ENCODE measurements around the gene HOATZ. TPM values are rescaled to one million over a fixed set of nuclear protein-coding genes. Genes with fewer than 3 reads are reported as not detected.

Gene HOATZ
- total RNA-seq, 1 donor from 2014 or later, result not detected

GRCh38 chr11:111483431-111483830 lies 31.1 kb upstream of the HOATZ start:
- H3K4me1 Mint-ChIP-seq, result no peaks in the 10 kb centered on the region
- CTCF ChIA-PET, result interaction anchor here (1.0 kb wide), 1 partner anchor 27 kb away, joined by 3 read pairs; no protein-coding TSS in a partner anchor
- no peaks in the 10 kb centered on the region for H3K36me3 Mint-ChIP-seq (ENCODE audit: low read depth)
- no peak for DNase-seq
- intact Hi-C loops (cut with micrococcal nuclease), result no loop called here
- no peak overlapping the region for H3K4me3 Mint-ChIP-seq
- POLR2A ChIA-PET, result no interaction called here
- peaks cover 41% of the 10 kb centered on the region for H3K9me3 Mint-ChIP-seq
- no peak for ATAC-seq (ENCODE audit: low read depth)
- H3K27me3 Mint-ChIP-seq, result peaks cover 26% of the 10 kb centered on the region
- no peak for TF ChIP-seq CTCF (IDR thresholded peaks at IDR 0.05)
- H3K27ac Mint-ChIP-seq, result no peak overlapping the region

DNA sequence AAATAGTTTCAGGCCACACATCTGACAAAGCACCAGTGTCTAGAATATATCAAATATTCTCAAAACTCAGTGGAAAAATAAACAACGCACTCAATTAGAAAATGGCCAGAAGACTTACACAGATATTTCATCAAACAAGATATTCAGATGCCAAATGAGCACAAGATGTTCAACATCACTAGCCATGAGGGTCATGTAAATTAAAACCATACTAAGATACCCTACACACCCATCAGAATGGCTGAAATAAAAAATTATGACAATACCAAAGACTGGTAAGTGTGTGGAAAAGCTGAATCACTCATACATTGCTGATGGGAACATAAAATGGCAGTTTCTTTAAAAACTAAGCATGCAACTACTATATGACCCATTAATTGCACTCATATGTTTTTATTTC lies 24.1 kb upstream of the HOATZ start:
- POLR2A ChIA-PET, result no interaction called here
- Mint-ChIP-seq H3K27ac (no peak overlapping the region), H3K9me3 (peaks cover 14% of the 10 kb centered on the region), H3K4me3 (no peak overlapping the region), H3K36me3 (ENCODE audit: low read depth) (no peaks in the 10 kb centered on the region), H3K4me1 (no peaks in the 10 kb centered on the region), H3K27me3 (peaks cover 14% of the 10 kb centered on the region)
- ATAC-seq (ENCODE audit: low read depth) (no peak), DNase-seq (no peak)
- intact Hi-C loops (cut with micrococcal nuclease), result no loop called here
- CTCF ChIA-PET, result no interaction called here
- TF ChIP-seq CTCF (IDR thresholded peaks at IDR 0.05), result no peak

- Mint-ChIP-seq H3K9me3 (peaks cover 3% of the 10 kb centered on the region), H3K27ac (no peak overlapping the region), H3K4me1 (no peaks in the 10 kb centered on the region), H3K4me3 (no peak overlapping the region), H3K36me3 (ENCODE audit: low read depth) (no peaks in the 10 kb centered on the region), H3K27me3 (peaks cover 10% of the 10 kb centered on the region)
- CTCF ChIA-PET, result no interaction called here
- POLR2A ChIA-PET, result no interaction called here
- ATAC-seq (ENCODE audit: low read depth) (no peak), DNase-seq (no peak)
- TF ChIP-seq CTCF (IDR thresholded peaks at IDR 0.05), result no peak
- intact Hi-C loops (cut with micrococcal nuclease), result no loop called here
Measured at GRCh38 chr11:111494040-111494439, 20.5 kb upstream of the HOATZ start.

DNA sequence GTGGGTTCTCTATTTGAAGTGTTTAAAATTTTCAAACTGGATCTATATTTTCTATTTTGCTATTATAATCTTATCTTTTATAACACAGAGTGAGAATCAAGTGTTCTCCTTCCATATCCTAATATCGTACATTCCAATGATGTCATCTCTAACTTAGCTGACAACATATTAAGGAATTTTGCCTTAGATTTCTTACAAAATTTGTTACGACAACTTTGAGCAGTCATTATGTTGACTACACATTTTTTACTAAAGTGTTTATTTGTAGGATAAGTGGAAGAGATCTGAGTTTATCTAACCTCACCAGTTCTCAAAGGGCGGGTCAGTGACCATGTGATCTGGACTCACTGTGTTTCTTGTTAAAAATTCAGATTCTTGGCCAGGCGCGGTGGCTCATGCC lies 15.1 kb upstream of the HOATZ start:
- DNase-seq (no peak), ATAC-seq (ENCODE audit: low read depth) (no peak)
- TF ChIP-seq CTCF (IDR thresholded peaks at IDR 0.05), result no peak
- Mint-ChIP-seq H3K4me1 (no peaks in the 10 kb centered on the region), H3K4me3 (no peak overlapping the region), H3K36me3 (ENCODE audit: low read depth) (no peaks in the 10 kb centered on the region), H3K27me3 (peaks cover 24% of the 10 kb centered on the region), H3K9me3 (no peaks in the 10 kb centered on the region), H3K27ac (no peak overlapping the region)
- intact Hi-C loops (cut with micrococcal nuclease), result no loop called here
- ChIA-PET CTCF (no interaction called here), POLR2A (no interaction called here)

GRCh38 chr11:111500481-111500880 lies 14.1 kb upstream of the HOATZ start:
- POLR2A ChIA-PET, result no interaction called here
- no peak for TF ChIP-seq CTCF (IDR thresholded peaks at IDR 0.05)
- no peak overlapping the region for H3K4me3 Mint-ChIP-seq
- H3K27me3 Mint-ChIP-seq, result peaks cover 31% of the 10 kb centered on the region
- no peak for DNase-seq
- no peaks in the 10 kb centered on the region for H3K36me3 Mint-ChIP-seq (ENCODE audit: low read depth)
- no peak overlapping the region for H3K27ac Mint-ChIP-seq
- H3K4me1 Mint-ChIP-seq, result no peaks in the 10 kb centered on the region
- H3K9me3 Mint-ChIP-seq, result no peaks in the 10 kb centered on the region
- intact Hi-C loops (cut with micrococcal nuclease), result no loop called here
- CTCF ChIA-PET, result no interaction called here
- ATAC-seq (ENCODE audit: low read depth), result no peak
